KMS-11 (cell line): ENCODE results near the gene INTS2.

ENCODE experiments used
- H2AFZ ChIP-seq: fragments of 200-600 bp; sonication (generic); 2 replicates; pipeline ENCODE4 v1.6.1; 2016; ENCODE audit warnings: antibody characterized with exemption, mixed run types, low read depth
- H3K27ac ChIP-seq: fragments of 200-600 bp; sonication (generic); 2 replicates; pipeline ENCODE4 v1.6.1; 2016; ENCODE audit warnings: mild to moderate bottlenecking, mixed run types
- H3K27me3 ChIP-seq: fragments of 200-600 bp; sonication (generic); 2 replicates; pipeline ENCODE4 v1.6.1; 2017; ENCODE audit warnings: mild to moderate bottlenecking, low read depth, mixed run types, moderate library complexity; ENCODE audit not compliant: insufficient read depth
- H3K36me3 ChIP-seq: fragments of 200-600 bp; sonication (generic); 2 replicates; pipeline ENCODE4 v1.6.1; 2017; ENCODE audit warnings: mild to moderate bottlenecking, mixed run types; ENCODE audit not compliant: insufficient read depth
- H3K4me1 ChIP-seq: fragments of 200-600 bp; sonication (generic); 2 replicates; pipeline ENCODE4 v1.6.1; 2016; ENCODE audit warnings: mild to moderate bottlenecking, low read depth, mixed run types; ENCODE audit not compliant: poor library complexity, severe bottlenecking
- H3K4me2 ChIP-seq: fragments of 200-600 bp; sonication (generic); 2 replicates; pipeline ENCODE4 v1.7.0; 2016; ENCODE audit warnings: mild to moderate bottlenecking, mixed run types
- H3K4me3 ChIP-seq: fragments of 200-600 bp; sonication (generic); IDR thresholded peaks from 2 replicates; pipeline ENCODE4 v1.6.1; 2017; ENCODE audit warnings: low read depth, low read length, mixed read lengths; ENCODE audit not compliant: insufficient read depth
- H3K79me2 ChIP-seq: fragments of 200-600 bp; sonication (generic); 2 replicates; pipeline ENCODE4 v1.6.1; 2016; ENCODE audit warnings: low read depth, mixed run types; ENCODE audit not compliant: insufficient read depth
- H3K9ac ChIP-seq: fragments of 200-600 bp; sonication (generic); 2 replicates; pipeline ENCODE4 v1.6.1; 2016; ENCODE audit warnings: mild to moderate bottlenecking, mixed run types
- H4K20me1 ChIP-seq: fragments of 200-600 bp; sonication (generic); 2 replicates; pipeline ENCODE4 v1.6.1; 2016; ENCODE audit warnings: mild to moderate bottlenecking, mixed run types; ENCODE audit not compliant: insufficient read depth
- CTCF ChIP-seq: fragments of 200-600 bp; sonication (generic); conservative IDR thresholded peaks from 2 replicates; pipeline ENCODE4 v1.6.1; 2017; ENCODE audit warnings: low read depth, mild to moderate bottlenecking, antibody characterized with exemption, low read length, moderate library complexity, mixed read lengths

Gene INTS2

GRCh38 chr17:61852857-61853256 lies 74.9 kb downstream of the INTS2 start:
- Histone ChIP-seq H3K27me3 (no peaks in the 10 kb centered on the region), H3K27ac (no peak overlapping the region), H3K79me2 (no peaks in the 10 kb centered on the region), H3K4me1 (no peaks in the 10 kb centered on the region), H3K4me3 (no peak overlapping the region), H2AFZ (no peak overlapping the region), H4K20me1 (no peaks in the 10 kb centered on the region), H3K9ac (no peak overlapping the region), H3K36me3 (no peaks in the 10 kb centered on the region), H3K4me2 (no peak overlapping the region)
- no peak for TF ChIP-seq CTCF

GRCh38 chr17:61849674-61850073 lies 78.1 kb downstream of the INTS2 start:
- Histone ChIP-seq H3K36me3 (no peaks in the 10 kb centered on the region), H3K9ac (no peak overlapping the region), H2AFZ (no peak overlapping the region), H3K4me1 (no peaks in the 10 kb centered on the region), H3K4me2 (no peak overlapping the region), H3K27ac (no peak overlapping the region), H4K20me1 (no peaks in the 10 kb centered on the region), H3K4me3 (no peak overlapping the region), H3K79me2 (no peaks in the 10 kb centered on the region), H3K27me3 (no peaks in the 10 kb centered on the region)
- TF ChIP-seq CTCF = no peak

GRCh38 chr17:61848896-61849295 lies 78.9 kb downstream of the INTS2 start:
- Histone ChIP-seq H3K36me3 (no peaks in the 10 kb centered on the region), H3K27me3 (no peaks in the 10 kb centered on the region), H3K4me1 (no peaks in the 10 kb centered on the region), H3K27ac (no peak overlapping the region), H3K4me2 (no peak overlapping the region), H4K20me1 (no peaks in the 10 kb centered on the region), H3K9ac (no peak overlapping the region), H3K4me3 (no peak overlapping the region), H3K79me2 (no peaks in the 10 kb centered on the region), H2AFZ (no peak overlapping the region)
- TF ChIP-seq CTCF = no peak

GRCh38 chr17:61848247-61848646 lies 79.5 kb downstream of the INTS2 start:
- H3K27ac ChIP-seq = no peak overlapping the region
- H3K4me3 ChIP-seq = no peak overlapping the region
- H3K27me3 ChIP-seq = no peaks in the 10 kb centered on the region
- no peaks in the 10 kb centered on the region for H3K79me2 ChIP-seq
- H3K4me2 ChIP-seq = no peak overlapping the region
- H3K4me1 ChIP-seq = no peaks in the 10 kb centered on the region
- no peaks in the 10 kb centered on the region for H4K20me1 ChIP-seq
- H3K36me3 ChIP-seq = no peaks in the 10 kb centered on the region
- no peak overlapping the region for H3K9ac ChIP-seq
- TF ChIP-seq CTCF = no peak
- no peak overlapping the region for H2AFZ ChIP-seq

GRCh38 chr17:61847659-61848058 lies 80.1 kb downstream of the INTS2 start:
- no peak overlapping the region for H3K9ac ChIP-seq
- no peak overlapping the region for H3K4me3 ChIP-seq
- no peaks in the 10 kb centered on the region for H3K36me3 ChIP-seq
- no peaks in the 10 kb centered on the region for H4K20me1 ChIP-seq
- no peak for TF ChIP-seq CTCF
- H3K27me3 ChIP-seq = no peaks in the 10 kb centered on the region
- no peaks in the 10 kb centered on the region for H3K4me1 ChIP-seq
- no peak overlapping the region for H3K27ac ChIP-seq
- no peak overlapping the region for H2AFZ ChIP-seq
- no peak overlapping the region for H3K4me2 ChIP-seq
- no peaks in the 10 kb centered on the region for H3K79me2 ChIP-seq
